Measurements from ENCODE around the gene DERA.

DERA gene

DNA sequence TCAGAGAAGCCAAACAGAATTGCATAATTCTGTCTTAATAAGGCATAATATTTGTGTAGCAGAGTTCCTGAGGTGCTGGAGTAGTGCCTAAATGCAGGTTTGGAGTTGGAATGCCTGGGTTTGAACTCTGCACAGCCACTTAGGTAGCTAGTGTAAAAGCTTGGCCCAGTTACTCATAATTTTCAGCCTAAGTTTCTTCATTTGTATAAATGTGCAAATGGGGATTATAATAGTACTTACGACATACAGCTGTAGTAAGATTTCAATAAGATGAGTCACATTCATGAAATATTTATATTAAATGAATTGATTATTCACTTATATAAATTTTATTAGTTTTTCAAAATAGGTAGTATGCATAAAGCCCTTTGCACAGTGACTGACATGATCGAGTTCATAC, 175.8 kb downstream of the DERA start:
- DNase-seq: no peak

Measured in retina (tissue), 1 donor.